NCI-H82 (cell line): ENCODE data around the gene CACNA2D3.

Source experiments
- DNase-seq: peaks from one replicate; lab custom pipeline; 2025; lab: John Stamatoyannopoulos, UW

Gene CACNA2D3

GRCh38 chr3:54849360-54849759, 727.0 kb downstream of the CACNA2D3 start:
- no peak for DNase-seq

GRCh38 chr3:54850484-54851018, 728.2 kb downstream of the CACNA2D3 start:
- no peak for DNase-seq

- peak; percentile 75 for DNase-seq
Observed at GRCh38 chr3:54853573-54854404, 731.4 kb downstream of the CACNA2D3 start.

- no peak for DNase-seq
Observed at GRCh38 chr3:54856271-54856670, 733.9 kb downstream of the CACNA2D3 start.

GRCh38 chr3:54857343-54857742, 735.0 kb downstream of the CACNA2D3 start:
- DNase-seq: no peak

GRCh38 chr3:54858093-54858785, 735.9 kb downstream of the CACNA2D3 start:
- DNase-seq: no peak

GRCh38 chr3:54859184-54859583, 736.8 kb downstream of the CACNA2D3 start:
- no peak for DNase-seq

- DNase-seq: peak; percentile 2
Observed at GRCh38 chr3:54861248-54862067, 739.1 kb downstream of the CACNA2D3 start.

GRCh38 chr3:54862526-54862925, 740.2 kb downstream of the CACNA2D3 start:
- no peak for DNase-seq

- DNase-seq: no peak
Observed at GRCh38 chr3:54863366-54863765, 741.0 kb downstream of the CACNA2D3 start.

- no peak for DNase-seq
Observed at GRCh38 chr3:54863786-54864185, 741.4 kb downstream of the CACNA2D3 start.

- no peak for DNase-seq
Observed at GRCh38 chr3:54865316-54865715, 743.0 kb downstream of the CACNA2D3 start.

- DNase-seq: peak; percentile 8
Observed at GRCh38 chr3:54866251-54866650, 743.9 kb downstream of the CACNA2D3 start.

- peak; percentile 55 for DNase-seq
Observed at GRCh38 chr3:54870423-54870822, 748.1 kb downstream of the CACNA2D3 start.

GRCh38 chr3:54871867-54872266, 749.5 kb downstream of the CACNA2D3 start:
- DNase-seq: no peak

GRCh38 chr3:54873059-54874010, 751.0 kb downstream of the CACNA2D3 start:
- DNase-seq: no peak

GRCh38 chr3:54874816-54875556, 752.6 kb downstream of the CACNA2D3 start:
- no peak for DNase-seq

GRCh38 chr3:54875596-54876268, 753.4 kb downstream of the CACNA2D3 start:
- DNase-seq: no peak

- no peak for DNase-seq
Observed at GRCh38 chr3:54876694-54877093, 754.3 kb downstream of the CACNA2D3 start.

- no peak for DNase-seq
Observed at GRCh38 chr3:54877730-54878129, 755.4 kb downstream of the CACNA2D3 start.
